GM21717 (cell line): ENCODE data around the gene UBAP1.
"Not testable (repeated sequence)": the region's sequence is repeated elsewhere in the genome, so short reads cannot be mapped to it uniquely, and the experiment has no call there.

Source experiments
- ATAC-seq: cut with Tn5 transposase; IDR thresholded peaks from one replicate; pipeline ENCODE4 v1.9.1; 2021; ENCODE audit warnings: mild to moderate bottlenecking, moderate library complexity; ENCODE audit not compliant: unreplicated experiment

UBAP1 gene

DNA sequence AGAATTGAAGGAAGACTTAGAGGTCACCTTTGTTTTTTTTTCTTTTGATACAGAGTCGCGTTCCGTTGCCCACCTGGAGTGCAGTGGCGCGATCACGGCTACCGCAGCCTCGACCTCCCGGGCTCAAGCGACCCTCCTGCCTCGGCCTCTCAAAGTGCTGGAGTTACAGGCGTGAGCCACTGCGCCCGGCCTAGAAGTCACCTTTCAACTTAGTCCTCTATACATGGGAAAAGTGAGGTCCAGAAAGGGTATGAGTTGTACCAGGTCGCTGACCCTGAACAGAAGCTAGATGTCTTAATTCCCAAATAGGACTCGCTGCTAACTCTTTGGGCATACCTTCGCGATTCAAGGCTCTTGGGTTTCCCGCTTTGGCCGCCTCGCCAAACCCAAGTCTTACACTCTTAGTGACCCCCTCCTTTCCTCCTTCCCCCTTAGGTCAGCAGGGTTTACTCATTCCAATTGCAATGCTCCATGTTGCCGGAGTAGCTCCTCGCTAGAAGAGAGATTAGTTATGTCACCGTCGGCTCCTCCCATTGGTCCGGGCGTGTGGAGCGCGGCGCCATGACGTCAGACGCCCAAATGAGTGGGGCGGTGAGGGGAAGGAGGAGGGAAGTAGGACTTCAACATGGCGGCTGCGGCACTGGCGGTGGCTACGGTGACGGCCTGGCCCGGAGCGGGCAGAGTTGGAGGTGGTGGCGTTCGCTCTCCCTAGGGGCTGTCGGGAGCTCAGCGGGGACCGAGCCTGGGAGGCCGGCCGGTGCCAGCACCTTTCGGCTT, at the start of gene UBAP1:
Gene UBAP1 (plus strand): TSS at position 608 of the 777 bp plus-strand sequence. CDS start 41,872 bp downstream, outside the sequence.
- ATAC-seq, result peak; percentile 97

DNA sequence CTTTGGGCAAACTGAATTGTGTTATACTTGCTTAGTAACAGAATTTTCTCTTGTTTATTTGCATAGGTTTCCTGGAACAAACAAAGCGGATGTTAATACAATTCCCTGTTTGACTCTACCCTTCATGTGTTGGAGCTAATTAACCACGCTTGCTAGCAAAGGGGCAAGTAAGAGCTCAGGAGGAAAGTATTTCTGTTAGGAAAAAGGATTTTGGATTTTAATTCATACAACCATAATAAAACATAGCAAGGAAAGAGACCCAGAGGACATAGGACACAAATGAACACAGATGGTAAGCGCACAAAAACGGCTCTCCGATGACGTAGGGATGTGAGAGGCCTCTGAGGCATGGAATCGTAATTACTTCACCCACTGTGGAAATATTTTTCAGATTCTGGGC, 47.3 kb upstream of the UBAP1 start:
- ATAC-seq, result no peak

DNA sequence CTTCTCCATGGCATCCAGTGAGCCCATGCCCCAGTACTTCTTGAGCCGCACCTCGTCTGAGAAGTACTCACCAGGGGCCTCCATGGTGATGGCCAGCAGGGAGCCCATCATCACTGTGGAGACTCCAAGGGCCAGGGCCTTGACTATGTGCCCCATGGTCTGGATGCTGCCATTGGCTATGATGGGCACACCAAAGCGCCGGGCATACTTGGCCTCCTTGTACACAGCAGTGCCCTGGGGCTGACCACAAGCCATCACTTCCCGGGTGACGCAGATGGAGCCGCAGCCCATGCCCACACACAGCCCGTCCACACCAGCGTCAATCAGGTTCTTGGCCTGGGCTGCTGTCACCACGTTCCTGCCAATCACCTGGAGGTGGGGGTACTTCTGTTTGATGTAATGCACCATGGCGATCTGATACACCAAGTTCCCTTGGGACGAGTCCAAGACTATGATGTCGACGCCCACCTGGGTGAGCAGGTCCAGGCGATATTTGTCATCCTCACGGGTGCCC, 45.4 kb upstream of the UBAP1 start:
- no peak for ATAC-seq

DNA sequence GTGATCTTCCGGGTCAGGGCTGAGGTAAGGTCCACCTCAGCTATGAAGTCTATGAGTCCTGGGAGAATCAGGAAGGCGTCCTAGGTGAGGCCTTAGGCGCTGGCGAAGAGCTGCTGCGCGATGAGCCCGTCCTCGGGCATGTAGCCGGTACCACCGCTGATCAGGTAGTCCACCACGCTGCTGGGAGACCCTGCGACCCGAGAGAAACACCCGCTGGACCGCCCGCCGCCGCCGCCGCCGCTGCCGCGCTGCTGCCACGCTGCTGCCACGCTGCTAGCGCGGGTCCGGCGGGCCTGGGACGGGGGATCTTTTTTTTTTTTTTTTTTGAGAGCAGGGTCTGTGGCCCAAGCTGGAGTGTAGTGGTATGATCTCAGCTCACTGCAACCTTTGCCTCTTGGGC, 44.3 kb upstream of the UBAP1 start:
- no peak for ATAC-seq

DNA sequence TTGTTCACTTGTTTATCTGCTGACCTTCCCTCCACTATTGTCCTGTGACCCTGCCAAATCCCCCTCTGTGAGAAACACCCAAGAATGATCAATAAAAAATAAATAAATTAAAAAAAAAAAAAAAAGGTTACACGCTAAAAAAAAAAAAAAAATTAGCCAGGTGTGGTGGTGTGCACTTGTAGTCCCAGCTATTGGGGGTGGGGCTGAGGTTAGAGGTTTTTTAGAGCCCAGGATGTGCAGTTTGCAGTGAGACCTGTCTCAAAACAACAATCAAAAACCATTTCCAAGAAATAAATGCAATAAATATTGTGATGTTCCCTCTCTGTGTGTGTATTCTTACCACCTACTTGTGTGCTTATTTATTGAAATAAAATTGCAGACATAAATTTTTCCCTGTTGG, 40.2 kb upstream of the UBAP1 start:
- ATAC-seq, result not testable (repeated sequence)

DNA sequence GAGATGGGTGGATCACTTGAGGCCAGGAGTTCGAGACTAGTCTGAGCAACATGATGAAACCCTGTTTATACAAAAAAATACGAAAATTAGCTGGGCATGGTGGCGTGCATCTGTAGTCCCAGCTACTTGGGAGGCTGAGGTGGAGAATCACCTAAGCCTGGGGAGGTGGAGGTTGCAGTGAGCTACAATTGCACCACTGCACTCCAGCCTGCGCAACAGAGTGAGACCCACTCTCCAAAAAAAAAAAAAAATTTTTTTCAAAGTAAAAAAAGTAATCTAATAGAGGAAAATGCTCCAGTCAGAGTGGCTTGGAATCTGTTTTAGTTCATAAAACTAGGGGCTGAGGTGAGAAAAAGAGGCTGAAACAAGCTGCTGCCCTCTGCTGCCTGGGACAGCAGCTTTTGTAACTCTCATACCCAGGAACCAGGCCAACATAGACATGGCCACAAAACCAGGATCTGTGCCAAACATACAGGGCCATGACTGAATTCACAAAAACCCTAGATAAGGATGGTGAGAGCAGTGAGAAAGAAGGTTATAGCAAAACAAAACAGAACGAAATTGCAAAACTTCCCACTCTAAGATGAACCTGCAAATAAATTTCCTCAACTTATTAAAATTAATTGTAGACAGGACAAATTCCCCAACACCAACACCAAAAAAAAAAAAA, 39.2 kb upstream of the UBAP1 start:
- ATAC-seq, result no peak

DNA sequence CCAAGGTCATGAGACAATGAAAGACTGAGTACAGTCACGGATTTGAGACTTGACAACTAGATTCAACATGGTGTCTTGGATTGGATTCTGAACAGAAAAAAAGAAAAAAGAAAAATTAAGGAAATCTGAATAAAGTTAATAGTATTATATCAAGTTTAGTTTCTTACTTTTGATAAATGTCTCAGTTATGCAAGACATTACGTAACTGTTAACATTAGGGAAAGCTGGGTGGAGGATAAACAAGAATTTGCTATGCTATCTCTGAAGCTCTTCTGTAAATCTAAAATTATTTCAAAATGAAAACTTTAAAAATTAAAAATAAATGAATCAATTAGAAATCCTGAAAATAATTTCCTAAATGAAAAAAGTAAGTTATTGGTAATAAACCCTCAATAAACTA, 38.0 kb upstream of the UBAP1 start:
- no peak for ATAC-seq

DNA sequence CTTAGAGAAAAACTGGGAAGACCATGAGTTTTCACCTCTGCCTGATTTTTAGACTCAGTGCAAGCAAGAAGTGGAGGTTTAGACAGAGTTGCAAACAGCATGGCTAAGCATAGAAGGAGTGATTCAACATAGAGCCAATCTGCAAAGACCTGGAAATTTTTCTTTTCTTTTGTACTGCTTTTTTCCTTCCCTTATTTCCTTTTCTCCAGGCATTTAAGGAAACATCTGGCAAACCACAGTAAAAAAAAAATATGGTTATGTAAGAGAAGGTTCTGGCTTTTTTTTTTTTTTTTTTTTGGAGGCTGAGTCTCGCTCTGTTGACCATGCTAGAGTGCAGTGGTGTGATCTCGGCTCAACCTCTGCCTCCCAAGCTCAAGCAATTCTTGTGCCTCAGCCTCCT, 35.7 kb upstream of the UBAP1 start:
- ATAC-seq, result no peak

DNA sequence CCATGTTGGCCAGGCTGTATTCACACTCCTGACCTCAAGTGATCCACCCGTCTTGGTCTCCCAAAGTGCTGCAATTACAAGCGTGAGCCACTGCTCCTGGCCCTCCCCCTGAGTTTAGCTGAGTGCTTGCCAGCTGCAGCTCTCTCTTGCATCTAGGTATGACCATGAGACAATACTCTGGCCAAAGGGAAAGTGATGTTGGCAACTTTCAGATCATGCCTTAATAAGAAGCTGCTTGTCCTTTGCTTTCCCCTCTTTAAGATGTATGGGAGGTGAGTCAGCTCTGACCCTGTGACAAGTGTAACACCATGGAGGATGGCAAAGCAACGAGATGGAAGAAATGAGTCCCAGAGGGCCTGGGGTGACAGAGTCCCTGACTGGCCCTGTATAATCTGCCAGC, 33.7 kb upstream of the UBAP1 start:
- no peak for ATAC-seq

DNA sequence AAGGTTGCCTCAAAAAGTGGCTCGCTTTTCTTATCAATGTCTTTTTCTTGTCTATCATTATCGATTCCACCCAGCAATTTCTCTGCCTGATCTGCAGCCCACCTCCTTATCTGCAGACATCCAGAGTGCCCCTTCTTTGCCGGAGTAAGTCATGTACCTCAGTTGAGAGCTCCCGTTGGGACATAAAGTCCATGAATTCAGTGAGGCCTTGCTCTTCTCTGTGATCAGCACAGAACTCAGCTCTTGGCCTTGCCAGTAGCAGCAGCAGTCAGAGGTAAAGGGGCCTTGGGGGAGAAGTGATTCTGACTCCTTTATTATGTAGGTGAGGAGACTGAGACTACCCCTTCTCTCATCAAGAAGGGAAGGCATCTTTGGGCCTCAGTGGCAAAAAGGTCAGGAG, 27.4 kb upstream of the UBAP1 start:
- ATAC-seq, result no peak

DNA sequence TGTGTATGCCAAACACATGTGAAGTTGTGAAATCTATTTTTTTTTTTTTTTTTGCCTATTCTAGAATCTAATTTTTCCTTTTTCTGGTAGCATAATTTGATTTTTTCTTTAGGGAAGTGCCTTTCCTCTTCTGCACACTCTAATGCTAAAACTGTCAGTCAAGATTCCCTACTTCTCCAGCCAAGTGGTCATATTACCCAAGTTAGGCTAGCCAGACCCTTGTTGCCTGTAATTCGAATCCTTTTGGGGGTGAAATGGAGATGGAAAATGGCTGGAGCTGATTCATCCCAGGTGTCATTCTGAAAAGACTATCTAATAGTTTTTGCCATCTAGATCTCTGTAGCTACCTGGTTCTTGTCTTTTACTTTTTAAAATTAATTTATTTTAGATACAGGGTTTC, 24.8 kb upstream of the UBAP1 start:
- ATAC-seq, result no peak

DNA sequence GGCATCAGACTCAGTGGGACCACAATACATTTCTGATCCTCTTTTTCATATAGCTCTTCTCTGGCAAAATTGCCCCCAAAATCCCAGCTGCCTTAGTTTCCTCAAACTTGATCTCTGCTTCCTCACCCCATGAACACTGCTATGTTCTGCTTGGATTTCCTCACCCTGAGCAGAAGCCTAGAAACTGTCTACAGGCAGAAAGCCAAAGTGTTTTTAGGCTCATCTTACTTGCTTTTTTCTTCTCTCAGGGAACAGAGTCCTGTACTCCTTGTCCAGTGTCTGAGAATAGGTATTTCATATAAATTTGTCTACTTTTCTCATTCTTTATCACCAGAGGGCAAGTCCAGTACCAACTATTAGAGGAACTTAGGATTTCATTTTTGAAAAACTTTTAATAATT, 21.5 kb upstream of the UBAP1 start:
- ATAC-seq, result no peak

DNA sequence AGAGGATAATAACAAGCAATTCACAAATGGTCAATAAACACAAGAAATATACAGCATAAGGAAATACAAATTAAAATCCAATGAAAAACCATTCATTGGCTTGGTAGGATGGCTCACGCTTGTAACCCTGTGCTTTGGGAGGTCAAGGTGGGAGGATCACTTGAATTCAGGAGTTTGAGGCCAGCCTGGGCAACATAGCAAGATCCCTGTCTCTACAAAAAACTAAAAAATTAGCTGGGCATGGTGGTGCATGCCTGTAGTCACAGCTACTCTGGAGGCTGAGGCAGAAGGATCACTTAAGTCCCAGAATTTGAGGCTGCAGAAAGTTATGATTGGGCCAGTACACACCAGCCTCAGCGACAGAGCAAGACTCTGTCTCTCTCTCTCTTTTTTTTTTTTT, 20.9 kb upstream of the UBAP1 start:
- ATAC-seq, result no peak

DNA sequence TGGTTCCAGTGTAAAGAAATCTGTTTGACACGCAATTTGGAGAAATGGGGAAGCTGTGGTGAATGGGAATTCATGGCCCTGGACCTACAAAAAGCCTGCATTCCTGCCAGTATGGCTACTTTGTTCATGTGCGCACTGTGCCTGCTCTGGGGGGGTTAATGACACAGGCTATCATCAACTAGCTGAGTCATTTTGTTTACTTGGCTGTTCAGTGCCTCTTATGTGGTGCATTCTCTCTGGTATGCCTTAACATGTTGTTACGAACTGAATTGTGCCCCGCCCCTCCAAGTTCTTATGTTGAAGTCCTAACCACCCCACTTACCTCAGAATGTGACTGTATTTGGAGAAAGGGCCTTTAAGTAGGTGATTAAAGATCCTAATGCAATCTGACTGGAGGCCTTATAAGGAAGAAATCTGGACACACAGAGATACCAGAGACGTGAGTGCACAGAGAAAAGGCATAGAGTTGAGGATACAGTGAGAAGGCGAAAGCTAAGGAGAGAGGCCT, 20.4 kb upstream of the UBAP1 start:
- ATAC-seq, result no peak

DNA sequence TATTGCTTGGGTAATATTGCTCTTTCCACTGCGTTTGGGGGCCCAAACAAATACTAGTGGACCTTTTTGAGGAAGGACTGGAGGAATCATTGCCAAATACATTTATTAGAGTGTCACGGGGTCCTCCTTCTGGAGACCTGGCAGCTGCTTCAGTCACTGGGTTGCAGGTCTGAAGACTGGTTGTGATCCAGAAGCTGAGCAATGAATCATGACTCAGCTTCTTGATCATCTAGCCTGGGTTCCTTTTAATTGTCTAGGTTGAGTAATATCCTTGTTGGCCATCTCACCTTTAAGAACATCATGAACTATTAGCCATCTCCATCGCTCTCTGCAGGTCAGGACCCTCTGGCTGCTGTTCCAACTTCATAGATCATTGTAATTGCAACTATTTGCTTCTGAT, 15.4 kb upstream of the UBAP1 start:
- ATAC-seq, result no peak

DNA sequence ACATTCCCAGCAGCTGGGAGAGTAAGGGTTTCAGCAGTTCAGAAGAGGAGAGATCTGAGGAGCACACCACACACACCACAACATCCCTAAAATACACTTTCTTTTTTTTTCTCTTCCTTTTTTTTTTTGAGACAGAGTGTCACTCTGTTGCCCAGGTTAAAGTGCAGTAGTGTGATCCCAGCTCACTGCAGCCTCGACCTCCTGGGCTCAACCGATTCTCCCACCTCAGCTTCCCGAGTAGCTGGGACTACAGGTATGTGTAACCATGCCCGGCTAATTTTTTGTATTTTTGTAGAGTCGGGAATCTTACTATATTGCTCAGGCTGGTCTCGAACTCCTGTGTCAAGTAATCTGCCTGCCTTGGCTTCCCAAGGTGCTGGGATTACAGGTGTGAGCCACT, 9.7 kb upstream of the UBAP1 start:
- ATAC-seq, result no peak

DNA sequence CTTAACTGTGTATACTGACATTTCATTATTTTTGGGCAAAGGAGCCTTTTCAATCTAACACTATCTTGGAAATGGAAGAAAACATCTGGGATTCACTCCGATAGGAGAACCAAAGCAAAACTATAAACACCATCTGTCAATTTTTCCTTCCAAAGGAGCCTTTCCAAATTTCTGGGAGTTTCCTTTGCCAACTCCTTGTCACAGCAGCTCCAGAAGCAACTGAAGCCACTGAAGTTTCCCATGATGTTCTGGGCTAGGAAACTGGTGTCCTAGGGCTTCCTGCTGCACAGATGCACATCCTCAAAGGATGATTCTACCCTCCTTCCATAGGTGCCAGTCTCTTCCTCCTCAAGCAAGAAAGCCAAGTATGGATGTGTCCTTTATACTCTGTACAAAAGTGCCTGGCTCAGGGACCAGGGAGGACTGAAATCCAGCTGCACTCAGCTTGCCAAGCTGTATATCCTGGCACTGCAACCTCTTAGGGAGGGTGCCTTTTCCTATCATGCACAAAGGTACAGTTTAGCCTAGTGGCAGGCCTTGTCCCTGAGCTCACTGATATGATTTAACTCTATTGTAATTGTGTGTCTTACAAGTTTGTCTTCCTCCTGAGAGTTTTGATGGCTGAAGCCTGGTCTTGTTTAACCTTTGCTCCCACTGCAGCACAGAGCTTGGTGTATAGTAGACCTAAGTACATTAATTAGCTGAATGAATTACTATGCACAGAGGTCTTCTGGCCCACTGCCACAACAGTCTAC, 8.4 kb upstream of the UBAP1 start:
- ATAC-seq, result no peak

DNA sequence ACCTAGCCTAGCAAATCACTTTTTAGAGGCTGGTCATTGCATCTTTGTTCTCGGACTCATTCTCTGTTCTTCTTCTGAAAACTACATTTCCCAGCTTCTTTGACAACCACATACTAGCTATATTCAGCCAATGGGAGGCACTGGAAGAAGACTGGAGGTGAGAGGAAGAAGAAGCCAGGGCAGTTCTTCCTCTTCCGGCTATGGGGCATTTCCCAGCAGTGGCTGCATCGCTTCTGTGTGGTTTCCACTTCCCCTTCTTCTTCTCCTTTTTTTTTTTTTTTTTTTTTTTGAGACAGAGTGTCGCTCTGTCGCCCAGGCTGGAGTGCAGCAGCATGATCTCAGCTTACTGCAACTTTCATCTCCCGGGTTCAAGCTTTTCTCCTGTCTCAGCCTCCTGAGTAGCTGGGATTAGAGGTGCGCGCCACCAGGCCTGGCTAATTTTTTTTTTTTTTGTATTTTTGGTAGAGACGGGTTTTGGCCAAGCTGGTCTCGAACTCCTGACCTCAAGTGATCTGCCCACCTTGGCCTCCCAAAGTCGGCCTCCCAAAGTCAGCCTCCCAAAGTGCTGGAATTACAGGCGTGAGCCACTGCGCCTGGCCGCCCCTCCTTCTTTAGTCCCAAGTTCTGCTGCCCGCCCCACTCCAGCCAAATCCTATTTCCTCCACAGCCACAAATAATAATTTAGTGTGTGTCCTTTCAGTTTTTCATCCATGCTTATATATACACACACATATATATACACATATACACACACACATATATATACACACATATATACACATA, 6.9 kb upstream of the UBAP1 start:
- ATAC-seq, result no peak

DNA sequence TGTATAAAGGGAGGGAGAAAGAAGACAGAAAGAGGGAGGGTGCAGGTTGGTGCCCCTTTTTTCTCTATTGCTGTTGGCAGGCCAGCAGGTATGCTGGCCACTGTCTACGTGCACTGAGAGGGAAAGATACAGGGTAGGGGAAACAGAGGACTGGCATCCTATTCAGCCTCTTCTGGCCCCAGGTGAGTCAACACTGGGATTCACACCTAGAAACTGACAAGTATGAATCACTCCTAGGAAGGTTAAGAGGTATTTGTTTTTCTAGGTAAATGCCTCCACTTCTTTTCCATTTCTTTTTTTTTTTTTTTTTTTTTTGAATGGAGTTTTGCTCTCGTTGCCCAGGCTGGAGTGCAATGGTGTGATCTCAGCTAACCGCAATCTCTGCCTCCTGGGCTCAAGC, 2.8 kb upstream of the UBAP1 start:
- no peak for ATAC-seq

DNA sequence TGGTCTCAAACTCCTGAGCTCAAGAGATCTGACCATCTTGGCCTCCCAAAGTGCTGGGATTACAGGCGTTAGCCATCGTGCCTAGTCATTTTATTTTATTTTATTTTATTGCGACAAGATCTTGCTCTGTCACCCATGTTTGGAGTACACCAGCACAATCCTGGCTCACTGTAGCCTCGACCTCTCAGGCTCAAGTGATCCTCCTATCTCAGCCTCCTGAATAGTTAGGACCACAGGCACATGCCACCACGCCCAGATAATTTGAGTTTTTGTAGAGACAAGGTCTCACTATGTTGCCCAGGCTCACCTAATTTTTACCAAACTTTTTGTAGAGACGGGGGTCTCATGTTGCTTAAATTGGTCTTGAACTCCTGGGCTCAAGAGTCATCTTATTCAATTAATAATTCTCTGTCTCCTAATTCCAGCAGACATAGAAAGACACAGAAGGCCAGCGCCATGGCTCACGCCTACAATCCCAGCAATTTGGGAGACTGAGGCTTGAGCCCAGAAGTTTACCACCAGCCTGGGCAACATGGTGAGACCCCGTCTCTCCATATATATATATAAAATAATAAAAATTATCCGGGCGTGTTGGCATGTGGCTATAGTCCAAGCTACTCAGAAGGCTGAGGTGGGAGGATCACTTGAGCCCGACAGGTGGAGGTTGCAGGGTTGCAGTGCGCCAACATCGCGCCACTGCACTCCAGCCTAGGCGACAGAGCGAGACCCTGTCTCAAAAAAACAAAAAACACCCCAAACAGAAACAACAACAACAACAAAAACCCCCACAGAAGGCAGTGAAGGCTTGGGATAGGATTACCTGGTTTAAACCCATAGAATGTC, 1.0 kb upstream of the UBAP1 start:
- ATAC-seq, result no peak
